Iris pigment epithelial cell (primary cell): ENCODE data around the gene VRTN.
A peak's percentile ranks its signal among the peaks of the same experiment; 100 is the strongest.
"Not testable (repeated sequence)": the region's sequence is repeated elsewhere in the genome, so short reads cannot be mapped to it uniquely, and the experiment has no call there.

ENCODE experiments used
- DNase-seq: peaks from one replicate; pipeline ENCODE4 v3.0.0-alpha.2; 2011; ENCODE audit warnings: low read depth

VRTN gene

DNA sequence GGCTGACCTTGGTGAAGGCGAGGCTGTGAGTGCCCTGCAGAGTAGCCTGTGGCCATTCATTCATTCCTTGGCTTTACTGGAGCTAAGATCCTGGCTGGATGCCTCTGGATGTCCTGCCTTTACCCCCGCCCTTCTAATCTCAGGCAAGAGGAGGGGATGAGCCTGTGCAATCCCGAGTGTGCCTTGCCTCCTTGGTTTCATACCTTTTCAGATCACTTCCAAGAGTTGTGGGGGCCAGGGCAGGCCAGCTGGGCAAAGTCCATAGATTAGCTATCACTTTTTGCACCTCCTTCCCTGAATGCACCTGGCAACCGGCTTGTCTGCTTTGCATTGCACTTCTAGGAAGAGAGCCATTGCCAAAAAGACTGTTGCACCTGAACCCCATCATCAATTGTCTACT, 1.5 kb downstream of the VRTN start:
- DNase-seq = no peak

DNA sequence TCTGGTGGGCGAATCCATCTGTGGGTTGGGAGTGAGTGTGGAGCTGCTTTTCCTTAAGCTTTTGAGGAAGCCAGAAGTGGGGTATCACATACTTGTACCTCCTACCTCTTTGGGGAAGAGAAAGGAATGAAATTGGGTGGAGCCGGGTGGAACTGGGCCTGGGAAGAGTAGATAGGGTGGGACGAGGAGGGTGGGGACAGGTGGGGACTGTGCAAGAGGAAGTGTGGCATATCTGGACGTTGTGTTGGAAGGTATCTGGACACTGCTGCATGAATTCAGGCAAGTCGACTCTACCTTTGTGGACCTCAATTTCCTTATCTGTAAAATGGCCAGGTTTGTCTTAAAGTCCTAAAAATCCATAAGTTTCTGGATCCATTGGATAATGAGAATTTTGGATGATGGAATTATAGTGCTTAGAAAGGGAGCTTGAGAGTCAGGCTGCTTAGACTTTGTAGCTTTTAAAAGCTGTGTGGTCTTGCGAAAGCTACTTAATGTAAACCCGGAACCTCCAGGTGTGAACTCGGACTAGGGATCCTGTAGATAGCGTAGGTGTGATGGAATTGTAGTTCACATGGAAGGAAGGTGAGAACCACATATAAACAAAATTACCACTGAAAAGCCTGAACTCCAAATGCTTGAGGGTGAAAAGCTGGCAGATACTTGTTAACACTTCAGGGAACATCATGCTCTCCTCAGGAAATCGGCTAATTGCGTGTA, 2.1 kb downstream of the VRTN start:
- no peak for DNase-seq

- DNase-seq = no peak
Observed at GRCh38 chr14:74350928-74351323, 2.7 kb downstream of the VRTN start.

- DNase-seq = no peak
Observed at GRCh38 chr14:74356892-74357575, 8.8 kb downstream of the VRTN start.

- DNase-seq = no peak
Observed at GRCh38 chr14:74357585-74357984, 9.3 kb downstream of the VRTN start.

DNA sequence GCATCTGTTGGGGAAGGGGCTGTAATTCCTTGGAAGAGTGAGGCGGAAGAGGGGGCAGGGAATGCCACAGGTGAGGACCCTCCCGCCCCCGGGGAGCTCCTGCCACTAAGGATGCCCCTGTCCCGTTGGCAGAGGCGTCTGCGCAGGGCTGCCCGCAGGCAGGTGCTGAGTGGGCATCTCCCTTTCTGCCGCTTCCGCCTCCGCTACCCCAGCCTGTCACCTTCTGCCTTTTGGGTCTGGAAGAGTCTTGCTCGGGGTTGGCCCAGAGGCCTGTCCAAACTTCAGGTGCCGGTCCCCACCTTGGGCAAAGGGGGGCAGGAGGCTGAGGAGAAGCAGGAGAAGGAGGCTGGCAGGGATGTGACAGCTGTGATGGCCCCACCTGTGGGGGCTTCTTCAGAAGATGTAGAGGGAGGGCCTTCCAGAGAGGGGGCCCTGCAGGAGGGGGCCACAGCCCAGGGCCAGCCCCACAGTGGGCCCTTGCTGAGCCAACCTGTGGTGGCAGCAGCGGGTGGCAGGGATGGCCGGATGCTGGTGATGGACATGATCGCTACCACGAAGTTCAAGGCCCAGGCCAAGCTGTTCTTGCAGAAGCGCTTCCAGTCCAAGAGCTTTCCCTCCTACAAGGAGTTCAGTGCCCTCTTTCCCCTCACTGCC, 10.0 kb downstream of the VRTN start:
- DNase-seq = no peak

DNA sequence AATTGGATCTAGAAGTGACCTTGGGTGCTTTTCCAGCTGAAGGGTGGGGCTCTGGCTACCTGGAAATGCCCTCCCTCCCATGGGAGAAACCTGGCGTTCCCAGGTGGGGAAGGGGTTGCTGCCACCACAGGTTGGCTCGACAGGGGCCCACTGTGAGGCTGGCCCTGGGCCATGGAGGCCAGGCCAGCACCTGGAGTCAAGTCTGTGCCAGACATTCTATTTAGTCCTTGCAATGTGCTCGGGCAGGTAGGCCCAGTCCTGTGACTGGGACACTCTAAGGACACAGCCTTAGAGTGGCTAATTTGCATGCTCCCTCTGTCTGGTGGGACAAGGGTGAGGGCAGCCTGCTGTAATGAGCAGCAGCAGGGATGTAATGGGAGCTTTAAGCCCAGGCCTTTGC, 11.9 kb downstream of the VRTN start:
- no peak for DNase-seq

GRCh38 chr14:74362361-74362915, 14.2 kb downstream of the VRTN start:
- peak; percentile 67 for DNase-seq

- no peak for DNase-seq
Observed at GRCh38 chr14:74364271-74364880, 16.1 kb downstream of the VRTN start.

- DNase-seq = no peak
Observed at GRCh38 chr14:74368026-74368425, 19.8 kb downstream of the VRTN start.

DNA sequence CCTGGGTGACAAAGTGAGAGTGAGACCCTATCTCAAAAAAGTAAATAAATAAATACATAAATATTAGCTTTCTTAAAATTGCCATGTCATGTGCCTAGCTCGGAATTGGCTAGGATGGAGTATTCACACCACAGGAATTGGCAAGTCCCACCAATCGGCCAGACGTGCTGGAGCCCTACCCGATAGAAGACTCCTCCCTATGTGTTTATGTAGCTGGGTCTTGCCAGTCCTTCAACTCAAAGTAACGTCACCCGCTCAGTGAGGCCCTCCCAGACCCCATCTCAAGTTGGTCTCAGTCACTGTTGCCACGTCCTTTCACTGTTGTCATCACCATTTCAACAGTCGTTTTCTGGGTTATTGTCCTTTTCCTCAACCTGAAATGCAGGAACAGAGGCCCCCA, 20.2 kb downstream of the VRTN start:
- DNase-seq = no peak

DNA sequence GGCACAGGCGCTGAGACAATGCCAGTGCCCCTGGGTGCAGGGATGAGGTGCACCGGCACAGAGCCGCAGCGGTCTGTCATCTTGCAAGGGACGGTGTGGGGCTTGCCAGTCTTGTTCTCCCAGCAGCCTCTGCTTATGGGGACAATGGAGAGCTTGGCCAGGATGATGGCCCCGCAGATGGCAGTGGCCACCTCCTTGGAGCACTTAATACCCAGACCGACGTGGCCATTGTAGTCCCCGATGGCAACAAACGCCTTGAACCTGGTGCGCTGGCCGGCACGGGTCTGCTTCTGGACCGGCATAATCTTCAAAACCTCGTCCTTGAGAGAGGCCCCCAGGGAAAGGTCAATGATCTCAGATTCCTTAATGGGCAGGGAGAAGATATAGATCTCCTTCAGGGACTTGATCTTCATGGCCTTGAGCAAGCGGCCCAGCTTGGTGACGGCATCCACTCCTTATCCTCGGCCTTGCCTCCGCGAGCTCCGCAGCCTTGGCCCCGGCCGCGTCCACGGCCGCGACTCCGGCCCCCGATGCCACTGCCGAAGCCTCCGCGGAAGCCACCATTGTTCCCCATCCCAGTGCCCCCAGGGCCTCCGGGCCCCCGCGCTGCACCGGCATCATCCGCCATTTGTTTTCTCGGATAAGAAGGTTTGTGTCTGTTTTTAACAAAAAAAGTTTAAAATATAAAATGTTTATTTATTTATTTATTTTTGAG, 29.9 kb downstream of the VRTN start:
- no peak for DNase-seq

DNA sequence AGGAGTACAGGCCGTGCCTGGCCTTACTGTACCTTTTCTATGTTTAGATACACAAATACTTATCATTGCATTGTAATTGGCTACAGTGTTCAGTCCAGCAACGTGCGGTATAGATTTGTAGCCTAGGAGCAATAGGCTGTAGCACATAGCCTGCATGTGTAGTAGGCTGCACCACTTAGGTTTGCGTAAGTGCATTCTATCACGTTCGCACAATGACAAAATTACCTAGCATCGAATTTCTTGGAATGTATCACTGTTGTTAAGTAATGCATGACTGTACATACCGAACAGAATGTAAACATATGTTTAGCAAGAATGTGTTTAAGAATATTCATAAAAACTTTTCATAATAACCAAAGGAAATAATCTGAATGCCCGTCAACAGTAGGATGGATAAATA, 31.9 kb downstream of the VRTN start:
- DNase-seq = peak; percentile 40

DNA sequence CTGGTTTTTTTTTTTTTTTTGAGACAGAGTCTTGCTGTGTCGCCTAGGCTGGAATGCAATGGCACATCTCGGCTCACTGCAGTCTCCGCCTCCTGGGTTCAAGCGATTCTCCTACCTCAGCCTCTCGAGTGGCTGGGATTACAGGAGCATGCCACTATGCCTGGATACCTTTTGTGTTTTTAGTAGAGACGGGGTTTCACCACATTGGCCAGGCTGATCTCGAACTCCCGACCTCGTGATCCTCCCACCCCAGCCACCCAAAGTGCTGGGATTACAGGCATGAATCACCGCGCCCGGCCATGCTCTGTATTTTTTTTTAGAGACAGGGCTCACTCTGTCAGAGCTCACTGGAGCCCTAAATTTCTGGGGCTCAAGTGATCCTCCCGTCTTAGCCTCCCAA, 32.6 kb downstream of the VRTN start:
- DNase-seq = no peak

DNA sequence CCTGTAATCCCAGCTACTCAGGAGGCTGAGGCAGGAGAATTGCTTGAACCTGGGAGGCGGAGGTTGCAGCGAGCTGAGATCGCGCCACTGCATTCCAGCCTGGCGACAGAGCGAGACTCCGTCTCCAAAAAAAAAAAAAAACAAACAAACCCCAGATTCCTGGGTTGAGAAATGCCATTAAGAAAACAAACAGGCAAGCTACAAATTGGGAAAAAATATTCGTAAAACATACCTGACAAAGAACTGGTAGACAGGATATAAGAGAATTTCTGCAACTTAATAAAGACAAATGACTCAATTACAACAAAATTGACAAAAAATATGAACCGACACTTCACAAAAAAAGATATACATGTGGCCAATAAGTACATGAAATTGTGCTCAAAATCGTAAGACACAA, 33.3 kb downstream of the VRTN start:
- not testable (repeated sequence) for DNase-seq

- no peak for DNase-seq
Observed at GRCh38 chr14:74382231-74382630, 34.0 kb downstream of the VRTN start.

DNA sequence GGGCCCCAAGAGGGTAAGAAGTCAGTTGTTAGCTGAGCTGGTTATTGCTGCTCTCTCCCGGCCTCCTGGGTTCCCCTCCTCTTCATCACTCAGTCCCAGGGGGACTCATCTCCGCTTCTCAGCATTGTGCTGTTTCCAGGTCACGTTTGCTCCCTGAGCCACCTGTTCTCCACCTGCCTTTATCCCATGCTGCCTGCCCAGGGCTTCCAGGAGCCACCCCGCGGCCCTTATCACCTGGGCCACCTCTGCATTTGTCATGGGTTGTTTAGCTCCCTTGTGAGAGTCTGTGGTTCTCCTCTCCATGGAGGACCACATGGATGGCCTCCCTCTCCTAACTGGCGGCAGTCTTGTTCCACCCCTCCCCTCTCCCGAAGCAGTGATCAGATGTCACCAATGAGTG, 41.7 kb downstream of the VRTN start:
- no peak for DNase-seq

DNA sequence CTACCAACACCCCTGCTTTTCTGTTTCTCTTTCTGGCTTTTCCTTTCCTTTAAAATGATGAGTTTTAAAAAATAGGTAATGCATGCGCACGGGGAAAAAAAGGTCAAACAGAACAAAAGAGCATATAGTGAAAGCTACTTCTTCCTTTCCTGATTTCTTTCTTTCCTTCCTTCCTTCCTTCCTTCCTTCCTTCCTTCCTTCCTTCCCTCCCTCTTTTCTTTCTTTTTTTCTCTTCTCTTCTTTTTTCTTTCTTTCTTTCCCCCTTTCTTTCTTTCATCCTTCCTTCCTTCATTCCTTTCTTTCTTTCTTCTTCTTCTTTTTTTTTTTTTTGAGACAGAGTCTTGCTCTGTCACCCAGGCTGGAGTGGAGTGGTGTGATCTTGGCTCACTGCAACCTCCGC, 42.2 kb downstream of the VRTN start:
- DNase-seq = not testable (repeated sequence)

- peak; percentile 23 for DNase-seq
Observed at GRCh38 chr14:74391479-74391878, 43.2 kb downstream of the VRTN start.

DNA sequence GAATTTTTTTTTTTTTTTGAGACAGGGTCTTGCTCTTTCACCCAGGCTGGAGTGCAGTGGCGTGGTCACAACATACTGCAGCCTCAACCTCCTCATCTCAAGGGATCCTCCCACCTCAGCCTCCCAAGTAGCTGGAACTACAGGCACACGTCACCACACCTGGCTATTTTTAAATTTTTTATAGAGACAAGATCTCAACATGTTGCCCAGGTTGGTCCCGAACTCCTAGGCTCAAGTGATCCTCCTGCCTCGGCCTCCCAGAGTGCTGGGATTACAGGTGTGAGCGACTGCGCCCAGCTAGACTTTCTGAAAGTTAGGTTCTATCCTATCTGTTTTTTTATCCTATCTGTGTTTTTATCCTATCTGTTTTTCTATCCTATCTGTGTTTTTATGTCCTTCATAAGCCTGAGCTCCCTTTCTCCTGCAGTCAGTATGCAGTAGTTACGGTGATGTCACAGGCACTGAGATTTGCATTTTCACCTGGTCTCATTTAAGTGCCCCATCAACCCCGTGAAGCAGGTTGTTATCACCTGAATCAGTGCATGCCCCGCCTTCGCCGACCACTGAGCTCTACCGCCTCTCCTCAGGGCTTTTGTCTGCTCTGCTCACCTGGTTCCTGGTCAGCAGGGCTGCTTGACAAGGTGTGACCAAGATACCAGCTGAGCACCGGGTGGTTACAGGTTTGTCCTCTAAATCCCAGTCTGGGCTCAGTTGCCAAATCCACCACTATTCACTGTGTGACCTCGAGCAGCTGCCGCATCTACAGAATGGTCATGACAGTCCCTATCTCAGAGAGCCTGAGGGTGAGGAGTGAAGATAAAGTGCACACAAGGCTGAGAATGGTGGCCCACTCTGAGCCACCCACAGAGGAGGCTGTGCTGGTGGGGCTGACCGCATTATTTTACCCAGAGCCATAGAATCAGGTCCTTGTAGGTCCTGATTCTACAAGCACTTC, 44.6 kb downstream of the VRTN start:
- no peak for DNase-seq

DNA sequence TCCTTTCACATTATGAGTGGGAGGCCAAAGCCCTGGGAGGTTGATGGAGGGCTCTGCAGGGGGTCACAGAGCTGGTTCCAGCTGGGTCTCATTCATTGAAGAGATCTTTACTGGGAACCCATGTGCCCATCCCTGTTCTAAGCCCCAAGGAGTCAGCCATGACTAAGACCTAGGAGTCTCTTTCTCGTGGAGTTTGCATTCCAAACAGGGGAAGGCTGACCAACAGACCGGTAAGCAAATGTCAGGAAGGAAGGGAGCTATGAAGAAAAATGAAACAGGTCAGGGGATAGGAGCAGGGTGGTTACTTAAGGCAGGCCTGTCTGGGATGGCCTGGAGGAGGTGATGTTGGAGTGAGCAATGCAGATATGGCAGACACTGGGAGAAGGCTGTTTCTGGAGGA, 46.3 kb downstream of the VRTN start:
- DNase-seq = no peak
